HG03432 (cell line): Measurements from ENCODE around the gene TRAM2.

Experiments used
- ATAC-seq: cut with Tn5 transposase; IDR thresholded peaks from one replicate; pipeline ENCODE4 v1.9.1; 2021; ENCODE audit warnings: mild to moderate bottlenecking, moderate library complexity; ENCODE audit not compliant: unreplicated experiment

Gene TRAM2

GRCh38 chr6:52548353-52548713 is 28.5 kb downstream of the TRAM2 start:
- ATAC-seq, result no peak

- no peak for ATAC-seq
These were observed 29.1 kb downstream of the TRAM2 start for GRCh38 chr6:52547647-52548352.

- peak; percentile 88 for ATAC-seq
These were observed 30.2 kb downstream of the TRAM2 start for GRCh38 chr6:52546678-52547077.

- peak; percentile 59 for ATAC-seq
These were observed 30.7 kb downstream of the TRAM2 start for GRCh38 chr6:52546192-52546591.

GRCh38 chr6:52545406-52546119 is 31.3 kb downstream of the TRAM2 start:
- ATAC-seq, result peak; percentile 18

GRCh38 chr6:52544602-52545405 is 32.1 kb downstream of the TRAM2 start:
- ATAC-seq, result no peak

- ATAC-seq, result no peak
These were observed 32.9 kb downstream of the TRAM2 start for GRCh38 chr6:52543729-52544601.

- no peak for ATAC-seq
These were observed 33.6 kb downstream of the TRAM2 start for GRCh38 chr6:52543262-52543661.

GRCh38 chr6:52541135-52541534 is 35.7 kb downstream of the TRAM2 start:
- no peak for ATAC-seq

GRCh38 chr6:52540286-52540902 is 36.5 kb downstream of the TRAM2 start:
- no peak for ATAC-seq

GRCh38 chr6:52539607-52540006 is 37.3 kb downstream of the TRAM2 start:
- no peak for ATAC-seq

- no peak for ATAC-seq
These were observed 37.9 kb downstream of the TRAM2 start for GRCh38 chr6:52538901-52539354.

- no peak for ATAC-seq
These were observed 38.5 kb downstream of the TRAM2 start for GRCh38 chr6:52538252-52538900.

GRCh38 chr6:52537001-52537753 is 39.7 kb downstream of the TRAM2 start:
- ATAC-seq, result peak; percentile 66

- peak; percentile 40 for ATAC-seq
These were observed 40.4 kb downstream of the TRAM2 start for GRCh38 chr6:52536424-52536916.

- ATAC-seq, result peak; percentile 4
These were observed 41.0 kb downstream of the TRAM2 start for GRCh38 chr6:52535711-52536423.

GRCh38 chr6:52534966-52535390 is 41.9 kb downstream of the TRAM2 start:
- ATAC-seq, result no peak

GRCh38 chr6:52534363-52534762 is 42.5 kb downstream of the TRAM2 start:
- no peak for ATAC-seq
